Osteocyte (in vitro differentiated cells): ENCODE results near the gene GALNT2. TPM values are rescaled to one million over a fixed set of nuclear protein-coding genes. Genes with fewer than 3 reads are reported as not detected.
A peak's percentile ranks its signal among the peaks of the same experiment; 100 is the strongest.

ENCODE experiments used
- DNase-seq: peaks from one replicate; pipeline ENCODE4 v3.0.0; 2021; ENCODE audit warnings: mixed read lengths; ENCODE audit not compliant: unreplicated experiment; ENCODE audit errors: extremely low spot score
- H3K27ac Mint-ChIP-seq: one replicate; pipeline ENCODE4 v1.8.0; 2021; ENCODE audit warnings: mild to moderate bottlenecking, mixed read lengths; ENCODE audit not compliant: unreplicated experiment
- H3K27me3 Mint-ChIP-seq: one replicate; pipeline ENCODE4 v1.8.0; 2021; ENCODE audit warnings: mixed read lengths; ENCODE audit not compliant: unreplicated experiment
- H3K36me3 Mint-ChIP-seq: one replicate; pipeline ENCODE4 v1.8.0; 2021; ENCODE audit warnings: mixed read lengths; ENCODE audit not compliant: unreplicated experiment
- H3K4me1 Mint-ChIP-seq: one replicate; pipeline ENCODE4 v1.8.0; 2021; ENCODE audit warnings: mixed read lengths; ENCODE audit not compliant: unreplicated experiment
- H3K4me3 Mint-ChIP-seq: one replicate; pipeline ENCODE4 v1.8.0; 2021; ENCODE audit warnings: mild to moderate bottlenecking, moderate library complexity, mixed read lengths; ENCODE audit not compliant: unreplicated experiment
- H3K9me3 Mint-ChIP-seq: one replicate; pipeline ENCODE4 v1.8.0; 2021; ENCODE audit warnings: mixed read lengths; ENCODE audit not compliant: unreplicated experiment
- CTCF ChIP-seq: fragments of 200-600 bp; sonication (generic); IDR thresholded peaks from 2 replicates; pipeline ENCODE4 v1.5.0; 2021; ENCODE audit warnings: antibody characterized with exemption, mild to moderate bottlenecking, moderate library complexity
- total RNA-seq: library from RNA; stranded (reverse); gene quantifications from 2 replicates; pipeline ENCODE4 v1.2.1, GENCODE V29; 2021

GALNT2 gene
- total RNA-seq, 1 donor from 2014 or later = 149 TPM

GRCh38 chr1:230136453-230137336 lies 69.7 kb downstream of the GALNT2 start:
- Mint-ChIP-seq H3K27me3 (no peaks in the 10 kb centered on the region), H3K4me3 (peak overlapping the region; percentile 26), H3K9me3 (no peaks in the 10 kb centered on the region), H3K4me1 (peaks cover 74% of the 10 kb centered on the region), H3K27ac (peak overlapping the region; percentile 66), H3K36me3 (no peaks in the 10 kb centered on the region)
- TF ChIP-seq CTCF = no peak
- DNase-seq = no peak

DNA sequence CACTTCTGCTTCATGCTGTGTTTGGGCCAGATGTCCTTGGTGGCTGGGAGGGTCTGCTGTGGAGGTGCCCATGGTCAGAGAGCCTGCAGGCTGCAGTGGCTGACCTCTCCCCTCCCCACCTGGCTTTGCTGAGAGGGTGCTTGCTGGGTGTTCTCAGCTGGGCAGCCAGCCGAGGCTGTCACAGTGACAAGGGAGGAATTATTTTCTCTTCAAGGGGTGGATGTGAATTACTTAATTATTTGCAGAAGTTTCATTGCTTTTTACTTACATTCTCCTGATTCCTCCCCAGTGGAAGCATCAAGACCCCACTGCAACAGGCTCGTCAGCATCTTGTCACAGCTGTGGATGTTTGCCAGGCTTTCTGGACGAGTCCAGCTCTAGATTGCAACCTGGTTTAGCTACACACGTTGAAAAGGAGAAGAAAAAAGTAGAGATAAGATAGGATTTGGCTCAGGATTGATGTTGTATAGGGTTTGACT lies 70.3 kb downstream of the GALNT2 start:
- no peaks in the 10 kb centered on the region for H3K36me3 Mint-ChIP-seq
- no peaks in the 10 kb centered on the region for H3K9me3 Mint-ChIP-seq
- DNase-seq = no peak
- no peaks in the 10 kb centered on the region for H3K27me3 Mint-ChIP-seq
- peak overlapping the region; percentile 66 for H3K27ac Mint-ChIP-seq
- no peak overlapping the region for H3K4me3 Mint-ChIP-seq
- no peak for TF ChIP-seq CTCF
- H3K4me1 Mint-ChIP-seq = peaks cover 69% of the 10 kb centered on the region

DNA sequence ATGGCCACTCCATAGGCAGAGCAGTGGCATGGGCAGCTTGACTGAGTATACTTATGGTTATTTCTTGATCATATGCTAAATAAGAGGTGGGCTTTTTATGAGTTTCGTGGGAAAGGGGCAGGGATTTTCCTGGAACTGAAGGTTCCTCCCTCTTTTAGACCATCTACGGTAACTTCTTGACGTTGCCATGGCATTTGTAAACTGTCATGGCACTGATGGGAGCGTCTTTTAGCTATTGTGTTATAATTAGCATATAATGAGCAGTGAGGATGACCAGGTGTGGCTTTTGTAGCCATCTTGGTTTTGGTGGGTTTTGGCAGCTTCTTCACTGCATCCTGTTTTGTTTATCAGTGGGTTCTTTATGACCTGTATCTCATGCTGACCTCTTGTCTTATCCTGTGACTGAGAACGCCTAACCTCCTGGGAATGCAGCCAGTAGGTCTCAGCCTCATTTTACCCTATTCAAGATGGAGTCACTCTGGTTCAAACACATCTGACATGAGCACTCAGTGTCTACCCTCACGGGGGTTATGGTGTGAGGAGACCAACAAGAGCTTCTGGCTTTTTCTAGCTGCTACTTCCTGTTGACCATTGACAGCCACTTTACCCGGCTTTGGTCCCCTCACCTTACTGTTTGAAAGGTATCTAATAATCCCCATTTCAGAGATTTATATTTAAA lies 71.7 kb downstream of the GALNT2 start:
- no peak for TF ChIP-seq CTCF
- H3K4me3 Mint-ChIP-seq = no peak overlapping the region
- H3K4me1 Mint-ChIP-seq = peaks cover 68% of the 10 kb centered on the region
- no peak for DNase-seq
- H3K27ac Mint-ChIP-seq = no peak overlapping the region
- H3K27me3 Mint-ChIP-seq = no peaks in the 10 kb centered on the region
- H3K9me3 Mint-ChIP-seq = no peaks in the 10 kb centered on the region
- H3K36me3 Mint-ChIP-seq = peaks cover 1% of the 10 kb centered on the region

DNA sequence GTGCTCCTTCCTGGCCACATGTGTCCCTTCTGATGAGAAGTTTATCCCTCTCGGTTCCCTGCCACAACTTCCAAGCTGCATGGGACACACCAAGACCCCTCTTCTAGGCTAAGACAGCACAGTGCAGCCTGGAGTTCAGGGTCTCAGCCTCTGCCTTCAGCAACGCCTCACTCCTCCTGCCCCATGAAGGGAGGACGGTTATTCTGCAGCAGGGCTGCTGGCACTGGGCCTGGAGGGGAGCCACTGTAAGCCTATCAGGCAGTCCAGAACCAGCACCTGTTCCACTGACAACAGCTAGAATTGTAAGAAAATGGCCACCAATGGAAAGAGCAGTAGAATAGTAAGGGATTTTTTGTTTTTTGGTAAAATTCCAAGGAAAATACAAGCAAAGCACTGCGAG lies 72.3 kb downstream of the GALNT2 start:
- Mint-ChIP-seq H3K4me1 (peaks cover 66% of the 10 kb centered on the region), H3K36me3 (peaks cover 1% of the 10 kb centered on the region), H3K27me3 (no peaks in the 10 kb centered on the region), H3K27ac (no peak overlapping the region), H3K4me3 (no peak overlapping the region), H3K9me3 (no peaks in the 10 kb centered on the region)
- no peak for DNase-seq
- no peak for TF ChIP-seq CTCF

DNA sequence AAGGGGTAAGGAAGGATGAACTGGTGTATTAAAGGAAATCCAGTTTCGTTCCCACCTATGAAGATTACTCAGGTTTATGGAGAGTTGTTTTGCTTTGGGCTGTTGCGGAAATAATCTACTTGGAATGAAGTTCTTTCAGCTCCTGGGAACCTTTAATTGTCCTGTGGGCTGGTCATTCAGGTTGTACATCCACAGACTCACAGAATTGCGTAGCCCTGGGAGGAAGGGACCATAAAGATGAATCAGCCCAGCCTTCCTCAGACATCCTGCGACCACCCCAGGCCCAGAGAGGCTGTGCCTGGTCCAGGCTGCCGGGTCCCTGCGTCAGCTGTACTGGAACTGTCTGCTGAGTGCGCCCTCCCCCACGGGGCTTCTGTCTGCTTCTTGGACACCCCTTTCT lies 72.7 kb downstream of the GALNT2 start:
- no peak for TF ChIP-seq CTCF
- Mint-ChIP-seq H3K4me1 (peaks cover 66% of the 10 kb centered on the region), H3K9me3 (no peaks in the 10 kb centered on the region), H3K27me3 (no peaks in the 10 kb centered on the region), H3K27ac (peak overlapping the region; percentile 74), H3K4me3 (no peak overlapping the region), H3K36me3 (peaks cover 1% of the 10 kb centered on the region)
- no peak for DNase-seq
